ENCODE results near the gene KLHL22.
"Not testable (repeated sequence)": the region's sequence is repeated elsewhere in the genome, so short reads cannot be mapped to it uniquely, and the experiment has no call there.

Gene KLHL22

DNA sequence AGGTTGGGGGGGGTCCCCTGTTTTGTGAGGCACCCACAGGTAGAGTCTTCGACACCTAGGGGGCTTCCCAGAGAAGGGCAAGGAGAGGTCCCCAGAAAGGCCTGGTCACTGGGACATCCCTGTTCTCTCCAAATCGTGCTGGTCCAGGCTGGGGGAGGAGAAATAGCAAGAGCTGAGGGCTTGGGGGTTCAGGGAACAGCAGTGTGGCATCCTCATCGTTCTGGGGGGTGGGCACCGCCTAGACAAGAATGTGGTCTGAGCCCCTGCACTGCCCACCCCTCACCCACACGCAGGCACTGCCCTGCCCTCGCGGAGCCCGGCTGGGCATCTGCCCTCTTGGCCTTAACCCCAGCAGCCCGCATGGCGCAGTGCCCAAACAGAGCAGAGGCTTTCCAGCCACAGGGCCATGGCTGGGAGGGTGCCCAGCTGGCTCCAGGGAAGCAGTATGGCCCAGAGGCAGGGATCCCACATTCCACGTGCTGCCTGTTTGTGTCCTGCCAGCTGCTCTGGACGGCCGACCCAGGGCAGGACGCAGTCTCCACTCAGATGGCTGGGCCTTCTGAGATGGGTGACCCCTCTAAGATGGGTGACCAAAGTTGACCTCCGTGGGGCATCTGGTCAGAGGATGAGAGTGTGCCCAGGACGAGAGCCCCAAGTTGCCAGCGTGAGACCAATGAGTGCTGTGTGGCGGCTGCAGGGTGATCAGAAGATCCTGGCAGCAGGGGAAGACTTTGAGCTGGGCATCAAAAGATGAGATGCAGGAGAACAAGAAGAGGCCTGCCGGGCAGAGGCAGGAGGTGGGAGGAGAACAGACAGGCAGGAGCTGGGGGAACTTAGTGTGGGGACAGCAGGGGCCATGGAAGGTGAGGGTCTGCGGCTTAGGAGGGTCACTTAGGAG is 72.3 kb downstream of the KLHL22 start:
- no peak overlapping the region for H3K9ac ChIP-seq (ENCODE audit: low read length)
- H3K27me3 ChIP-seq (ENCODE audit: control insufficient read depth, insufficient read depth, low read length): peaks cover 53% of the 10 kb centered on the region
- H3K36me3 ChIP-seq (ENCODE audit: control insufficient read depth, insufficient read depth, low read length): no peaks in the 10 kb centered on the region
- H3K4me3 ChIP-seq (ENCODE audit: low read length): no peak overlapping the region
- H3K9me3 ChIP-seq (ENCODE audit: control insufficient read depth, low read length): no peaks in the 10 kb centered on the region
- peaks cover 12% of the 10 kb centered on the region for H3K4me1 ChIP-seq (ENCODE audit: control insufficient read depth, insufficient read depth, low read length)

- Histone ChIP-seq H3K4me3 (ENCODE audit: low read length) (no peak overlapping the region), H3K9ac (ENCODE audit: low read length) (no peak overlapping the region), H3K27me3 (ENCODE audit: control insufficient read depth, insufficient read depth, low read length) (peaks cover 48% of the 10 kb centered on the region), H3K9me3 (ENCODE audit: control insufficient read depth, low read length) (no peaks in the 10 kb centered on the region), H3K36me3 (ENCODE audit: control insufficient read depth, insufficient read depth, low read length) (no peaks in the 10 kb centered on the region), H3K4me1 (ENCODE audit: control insufficient read depth, insufficient read depth, low read length) (peaks cover 13% of the 10 kb centered on the region)
Observed at GRCh38 chr22:20422271-20423007, 73.2 kb downstream of the KLHL22 start.

DNA sequence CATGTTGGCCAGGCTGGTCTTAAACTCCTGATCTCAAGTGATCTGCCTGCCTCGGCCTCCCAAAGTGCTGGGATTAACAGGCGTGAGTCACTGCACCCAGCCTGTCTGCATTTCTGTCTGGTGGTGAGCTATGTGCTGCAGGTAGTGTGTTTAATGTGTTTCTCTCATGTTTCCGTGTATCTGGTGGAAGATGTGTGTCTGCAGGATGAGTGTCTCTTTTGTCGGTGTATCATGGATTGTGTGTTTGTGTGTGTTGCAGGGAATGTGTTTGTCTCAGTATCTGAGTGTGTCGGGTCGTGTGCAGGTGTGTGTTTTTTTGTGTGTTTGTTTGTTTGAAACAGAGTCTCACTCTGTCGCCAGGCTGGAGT is 74.1 kb downstream of the KLHL22 start:
- Histone ChIP-seq H3K36me3 (ENCODE audit: control insufficient read depth, insufficient read depth, low read length) (no peaks in the 10 kb centered on the region), H3K27me3 (ENCODE audit: control insufficient read depth, insufficient read depth, low read length) (peaks cover 39% of the 10 kb centered on the region), H3K9ac (ENCODE audit: low read length) (no peak overlapping the region), H3K4me3 (ENCODE audit: low read length) (no peak overlapping the region), H3K4me1 (ENCODE audit: control insufficient read depth, insufficient read depth, low read length) (peaks cover 13% of the 10 kb centered on the region), H3K9me3 (ENCODE audit: control insufficient read depth, low read length) (no peaks in the 10 kb centered on the region)

DNA sequence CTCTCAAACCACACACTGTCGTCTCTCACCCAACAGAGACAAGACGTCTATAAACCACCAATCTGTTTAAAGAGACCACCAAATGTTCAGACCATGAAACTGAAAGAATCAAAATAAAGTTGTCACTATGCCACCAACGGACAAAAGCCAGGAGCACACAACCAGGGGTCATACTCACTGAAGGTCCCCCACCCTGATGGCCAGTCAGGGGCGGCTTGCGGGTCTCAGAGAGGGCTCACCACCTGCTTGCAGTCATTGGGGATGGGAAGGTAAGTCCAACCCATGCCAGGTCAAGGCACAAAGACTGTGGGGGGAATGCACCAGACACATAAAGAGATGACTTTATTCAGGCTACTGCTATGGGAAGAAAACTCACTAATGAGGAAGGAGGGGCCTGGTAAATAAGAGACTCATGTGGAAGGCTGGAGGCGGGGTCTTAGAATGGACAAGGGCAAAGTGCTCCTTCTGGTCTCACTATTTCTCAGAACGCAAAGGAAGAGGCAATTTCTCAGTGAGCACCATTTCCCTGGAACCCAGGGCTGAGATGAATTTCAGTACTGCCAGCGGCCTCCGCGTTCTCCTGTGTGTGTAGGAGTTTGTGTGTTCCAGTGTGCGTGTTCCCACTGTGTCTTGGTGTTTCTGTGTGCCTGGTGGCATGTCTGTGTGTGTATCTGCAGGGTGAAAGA is 75.3 kb downstream of the KLHL22 start:
- Histone ChIP-seq H3K27me3 (ENCODE audit: control insufficient read depth, insufficient read depth, low read length) (peaks cover 29% of the 10 kb centered on the region), H3K9ac (ENCODE audit: low read length) (no peak overlapping the region), H3K4me1 (ENCODE audit: control insufficient read depth, insufficient read depth, low read length) (peaks cover 7% of the 10 kb centered on the region), H3K36me3 (ENCODE audit: control insufficient read depth, insufficient read depth, low read length) (no peaks in the 10 kb centered on the region), H3K9me3 (ENCODE audit: control insufficient read depth, low read length) (no peaks in the 10 kb centered on the region), H3K4me3 (ENCODE audit: low read length) (no peak overlapping the region)

GRCh38 chr22:20419664-20419951 is 76.0 kb downstream of the KLHL22 start:
- peaks cover 22% of the 10 kb centered on the region for H3K27me3 ChIP-seq (ENCODE audit: control insufficient read depth, insufficient read depth, low read length)
- no peaks in the 10 kb centered on the region for H3K36me3 ChIP-seq (ENCODE audit: control insufficient read depth, insufficient read depth, low read length)
- peaks cover 7% of the 10 kb centered on the region for H3K4me1 ChIP-seq (ENCODE audit: control insufficient read depth, insufficient read depth, low read length)
- H3K9me3 ChIP-seq (ENCODE audit: control insufficient read depth, low read length): no peaks in the 10 kb centered on the region
- no peak overlapping the region for H3K4me3 ChIP-seq (ENCODE audit: low read length)
- no peak overlapping the region for H3K9ac ChIP-seq (ENCODE audit: low read length)

DNA sequence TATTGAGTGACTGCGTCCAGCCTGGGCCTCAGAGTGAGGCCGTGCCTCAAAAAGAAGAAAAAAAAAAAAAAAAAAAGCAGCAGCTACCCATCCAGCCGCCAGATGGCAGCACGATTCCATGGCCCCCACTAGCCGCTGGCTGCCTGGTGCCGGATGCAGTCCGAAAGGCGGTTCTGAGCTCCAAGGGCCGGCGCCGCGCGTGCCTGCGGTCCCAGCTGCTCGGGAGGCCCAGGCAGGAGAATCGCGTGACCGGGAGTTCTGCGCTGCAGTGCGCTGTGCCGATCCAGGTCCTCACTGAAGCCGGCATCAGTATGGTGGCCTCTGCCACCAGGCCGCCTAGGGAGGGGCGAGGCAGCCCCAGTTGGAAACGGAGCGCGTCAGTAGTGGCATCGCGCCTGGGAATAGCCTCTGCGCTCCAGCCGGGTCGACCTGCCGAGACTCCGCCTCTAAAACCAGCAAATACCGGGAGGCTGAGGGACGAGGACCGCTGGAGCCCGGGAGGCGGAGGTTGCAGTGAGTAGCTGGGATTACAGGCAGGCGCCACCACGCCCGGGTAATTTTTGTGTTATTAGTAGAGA is 77.3 kb downstream of the KLHL22 start:
- Histone ChIP-seq H3K27me3 (ENCODE audit: control insufficient read depth, insufficient read depth, low read length) (peaks cover 10% of the 10 kb centered on the region), H3K36me3 (ENCODE audit: control insufficient read depth, insufficient read depth, low read length) (no peaks in the 10 kb centered on the region), H3K9ac (ENCODE audit: low read length) (peak overlapping the region; percentile 39), H3K4me1 (ENCODE audit: control insufficient read depth, insufficient read depth, low read length) (peaks cover 4% of the 10 kb centered on the region), H3K9me3 (ENCODE audit: control insufficient read depth, low read length) (no peaks in the 10 kb centered on the region), H3K4me3 (ENCODE audit: low read length) (no peak overlapping the region)

GRCh38 chr22:20415699-20416098 is 79.9 kb downstream of the KLHL22 start:
- not testable (repeated sequence) for H3K9ac ChIP-seq (ENCODE audit: low read length); H3K36me3 ChIP-seq (ENCODE audit: control insufficient read depth, insufficient read depth, low read length); H3K27me3 ChIP-seq (ENCODE audit: control insufficient read depth, insufficient read depth, low read length); H3K9me3 ChIP-seq (ENCODE audit: control insufficient read depth, low read length); H3K4me1 ChIP-seq (ENCODE audit: control insufficient read depth, insufficient read depth, low read length); H3K4me3 ChIP-seq (ENCODE audit: low read length)

DNA sequence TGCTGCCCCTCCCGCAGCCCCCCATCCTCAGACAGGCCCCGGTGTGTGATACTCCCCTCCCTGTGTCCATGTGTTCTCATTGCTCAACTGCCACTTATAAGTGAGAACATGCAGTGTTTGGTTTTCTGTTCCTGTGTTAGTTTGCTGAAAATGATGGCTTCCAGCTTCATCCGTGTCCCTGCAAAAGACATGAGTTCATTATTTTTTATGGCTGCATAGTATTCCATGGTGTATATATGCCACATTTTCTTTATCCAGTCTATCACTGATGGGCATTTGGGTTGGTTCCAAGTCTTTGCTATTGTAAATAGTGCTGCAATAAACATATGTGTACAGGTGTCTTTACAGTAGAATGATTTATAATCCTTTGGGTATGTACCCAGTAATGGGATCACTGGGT is 80.4 kb downstream of the KLHL22 start:
- H3K4me3 ChIP-seq (ENCODE audit: low read length); H3K36me3 ChIP-seq (ENCODE audit: control insufficient read depth, insufficient read depth, low read length); H3K4me1 ChIP-seq (ENCODE audit: control insufficient read depth, insufficient read depth, low read length); H3K27me3 ChIP-seq (ENCODE audit: control insufficient read depth, insufficient read depth, low read length); H3K9ac ChIP-seq (ENCODE audit: low read length); H3K9me3 ChIP-seq (ENCODE audit: control insufficient read depth, low read length): not testable (repeated sequence)

DNA sequence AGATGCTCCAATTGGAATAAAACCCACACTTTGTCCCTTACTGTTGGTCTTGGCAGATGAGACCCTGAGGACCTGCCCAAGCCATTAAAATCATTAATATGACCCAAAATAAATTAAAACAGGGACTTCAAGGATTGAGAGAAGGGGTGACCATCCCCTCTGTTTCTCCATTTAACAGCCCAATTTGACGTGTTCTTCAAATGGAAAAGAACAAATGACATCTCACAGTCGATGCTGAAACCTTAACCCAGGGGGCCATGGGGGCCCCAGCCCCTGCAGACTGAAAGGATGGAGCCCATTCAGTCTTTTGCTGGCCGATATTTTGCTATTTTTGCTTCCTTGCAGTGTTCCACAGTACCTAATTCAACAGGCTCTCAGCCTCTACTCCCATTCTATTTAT is 81.1 kb downstream of the KLHL22 start:
- peaks cover 3% of the 10 kb centered on the region for H3K27me3 ChIP-seq (ENCODE audit: control insufficient read depth, insufficient read depth, low read length)
- H3K4me3 ChIP-seq (ENCODE audit: low read length): no peak overlapping the region
- no peak overlapping the region for H3K9ac ChIP-seq (ENCODE audit: low read length)
- H3K4me1 ChIP-seq (ENCODE audit: control insufficient read depth, insufficient read depth, low read length): peaks cover 4% of the 10 kb centered on the region
- no peaks in the 10 kb centered on the region for H3K36me3 ChIP-seq (ENCODE audit: control insufficient read depth, insufficient read depth, low read length)
- H3K9me3 ChIP-seq (ENCODE audit: control insufficient read depth, low read length): no peaks in the 10 kb centered on the region

DNA sequence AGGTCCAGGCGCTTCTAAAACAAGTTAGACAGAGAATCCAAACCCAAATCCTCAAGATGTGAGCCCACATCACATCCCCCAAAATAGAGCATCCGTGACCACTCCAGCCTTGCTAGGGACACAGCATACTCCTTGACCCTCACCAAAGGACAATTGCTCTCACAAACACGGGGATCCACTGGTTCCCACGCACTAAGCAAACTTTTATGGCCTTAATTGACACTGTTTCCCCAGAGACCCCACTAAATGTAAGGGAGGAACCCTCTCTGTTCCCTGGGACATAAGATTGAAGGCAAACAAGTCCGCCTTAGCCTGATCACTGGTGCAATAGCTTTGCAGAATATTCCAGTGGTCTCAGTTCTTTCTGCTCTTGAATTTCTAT is 81.5 kb downstream of the KLHL22 start:
- Histone ChIP-seq H3K4me1 (ENCODE audit: control insufficient read depth, insufficient read depth, low read length) (peaks cover 4% of the 10 kb centered on the region), H3K27me3 (ENCODE audit: control insufficient read depth, insufficient read depth, low read length) (peaks cover 3% of the 10 kb centered on the region), H3K36me3 (ENCODE audit: control insufficient read depth, insufficient read depth, low read length) (no peaks in the 10 kb centered on the region), H3K9me3 (ENCODE audit: control insufficient read depth, low read length) (no peaks in the 10 kb centered on the region), H3K4me3 (ENCODE audit: low read length) (no peak overlapping the region), H3K9ac (ENCODE audit: low read length) (no peak overlapping the region)

- no peaks in the 10 kb centered on the region for H3K36me3 ChIP-seq (ENCODE audit: control insufficient read depth, insufficient read depth, low read length)
Observed at GRCh38 chr22:20413217-20414058, 82.2 kb downstream of the KLHL22 start.

More at GRCh38 chr22:20413217-20414058, 82.2 kb downstream of the KLHL22 start:
- H3K4me1 ChIP-seq (ENCODE audit: control insufficient read depth, insufficient read depth, low read length): peaks cover 3% of the 10 kb centered on the region
- H3K9me3 ChIP-seq (ENCODE audit: control insufficient read depth, low read length): no peaks in the 10 kb centered on the region
- no peak overlapping the region for H3K9ac ChIP-seq (ENCODE audit: low read length)
- H3K4me3 ChIP-seq (ENCODE audit: low read length): no peak overlapping the region
- H3K27me3 ChIP-seq (ENCODE audit: control insufficient read depth, insufficient read depth, low read length): peaks cover 3% of the 10 kb centered on the region

Data from mucosa of stomach (tissue), 1 donor.